ENCODE data around the gene SURF6. TPM values are rescaled to one million over a fixed set of nuclear protein-coding genes. Genes with fewer than 3 reads are reported as not detected.

The SURF6 gene
- total and polyA plus RNA-seq, 2 of the 8 experiments (the other 6 are each of a cell fraction or from before 2014, with no cell fraction given), result 6.1 to 23.7 TPM

GRCh38 chr9:133321411-133321935 is 14.5 kb downstream of the SURF6 start:
- Histone ChIP-seq H2BK15ac (ENCODE audit: low read length) (no peak overlapping the region), H2AFZ (ENCODE audit: low read length) (no peak overlapping the region), H4K8ac (ENCODE audit: extremely low read depth, insufficient read depth, low read length) (no peak overlapping the region), H3K79me1 (ENCODE audit: low read depth, low read length) (no peaks in the 10 kb centered on the region), H3K27ac (ENCODE audit: low read depth, low read length) (no peak overlapping the region), H4K20me1 (replicated peaks in 1 of 2; ENCODE audit: control insufficient read depth in 1 of 2, insufficient read depth in 2 of 2, low read length in 2 of 2) (no peaks in the 10 kb centered on the region), H3K4me1 (replicated peaks in 1 of 4; ENCODE audit: control insufficient read depth in 3 of 4, insufficient read depth in 4 of 4, low read length in 3 of 4) (no peaks in the 10 kb centered on the region), H3K4ac (replicated peaks; ENCODE audit: insufficient read length, low read depth, low read length) (no peak overlapping the region), H2BK12ac (ENCODE audit: low read depth, low read length) (no peak overlapping the region), H4K5ac (ENCODE audit: insufficient read length, low read depth, low read length) (no peak overlapping the region), H3K56ac (replicated peaks; ENCODE audit: insufficient read length, low read depth, low read length) (no peak overlapping the region), H2AK5ac (ENCODE audit: low read depth, low read length) (no peak overlapping the region), H2BK5ac (ENCODE audit: low read depth, low read length) (no peak overlapping the region), H3K18ac (ENCODE audit: extremely low read depth, low read length) (no peak overlapping the region), H3K23ac (ENCODE audit: insufficient read length) (no peak overlapping the region), H2BK20ac (ENCODE audit: low read length) (no peak overlapping the region), H3K79me2 (ENCODE audit: control insufficient read depth in 1 of 2, insufficient read depth in 2 of 2, low read length in 2 of 2) (no peaks in the 10 kb centered on the region), H3K27me3 (replicated peaks in 1 of 4; ENCODE audit: control insufficient read depth in 3 of 4, extremely low read depth in 1 of 4, insufficient read depth in 3 of 4, low read length in 3 of 4) (no peaks in the 10 kb centered on the region), H4K91ac (replicated peaks; ENCODE audit: insufficient read length, low read length) (no peak overlapping the region), H3K14ac (ENCODE audit: insufficient read length) (no peak overlapping the region), H3K23me2 (ENCODE audit: low read depth, low read length) (no peaks in the 10 kb centered on the region), H3K36me3 (ENCODE audit: control insufficient read depth in 2 of 4, insufficient read depth in 4 of 4, low read length in 3 of 4) (no peaks in the 10 kb centered on the region), H3K9ac (replicated peaks in 1 of 4; ENCODE audit: extremely low read depth in 1 of 4, low read depth in 3 of 4, low read length in 3 of 4) (no peak overlapping the region), H3K4me2 (ENCODE audit: insufficient read depth in 1 of 2, low read depth in 2 of 2, low read length in 2 of 2) (no peak overlapping the region), H3K9me3 (ENCODE audit: insufficient read depth in 2 of 2, low read depth in 1 of 2, low read length in 1 of 2) (peaks cover 10 to 16% of the 10 kb centered on the region in 2 experiments), H2BK120ac (replicated peaks; ENCODE audit: low read depth, low read length) (no peak overlapping the region), H3K4me3 (ENCODE audit: extremely low read depth in 1 of 4, insufficient read depth in 2 of 4, low read depth in 3 of 4, low read length in 4 of 4) (no peak overlapping the region)
- DNase-seq (ENCODE audit: low read depth in 1 of 2, low spot score in 2 of 2), result no peak
- ChIA-PET POLR2A (ENCODE audit: partially characterized antibody) (no interaction called here), CTCF (ENCODE audit: partially characterized antibody) (interaction anchor here (1.3 to 2.5 kb wide), 2 partner anchors 114 to 135 kb away, joined by 3 to 16 read pairs; no protein-coding TSS in a partner anchor)
- FAIRE-seq, result no peak
- 87% methylated on average over 12 of the region's 13 CpGs; no CpG with 5 or more reads in 1 of the 2 experiments for WGBS, 2 experiments (ENCODE audit: extremely low coverage in 1 of 2, insufficient coverage in 1 of 2, insufficient read length in 1 of 2, insufficient replicate concordance in 2 of 2, low coverage in 1 of 2, low lambda C conversion rate in 2 of 2, missing lambda C conversion rate in 1 of 2)
- no peak for TF ChIP-seq SUZ12 (IDR thresholded peaks at IDR 0.05; ENCODE audit: low read length)
- no peak for TF ChIP-seq BRCA1 (IDR thresholded peaks at IDR 0.05; ENCODE audit: low read depth, low read length)
- TF ChIP-seq TCF12 (IDR thresholded peaks at IDR 0.05; ENCODE audit: low read depth, low read length), result no peak
- TF ChIP-seq KDM4A (IDR thresholded peaks at IDR 0.05; ENCODE audit: low read depth, low read length, severe bottlenecking), result no peak
- TF ChIP-seq CEBPB (IDR thresholded peaks at IDR 0.05; ENCODE audit: low read depth, low read length), result no peak
- no peak for TF ChIP-seq SRF (IDR thresholded peaks at IDR 0.05; ENCODE audit: low read depth, low read length)
- no peak for TF ChIP-seq HDAC6 (IDR thresholded peaks at IDR 0.05; ENCODE audit: low read depth, low read length)
- TF ChIP-seq EP300 (IDR thresholded peaks at IDR 0.05; ENCODE audit: borderline replicate concordance in 1 of 2, low read depth in 2 of 2, low read length in 2 of 2), result no peak
- TF ChIP-seq CTBP2 (IDR thresholded peaks at IDR 0.05; ENCODE audit: borderline replicate concordance, insufficient read depth, insufficient read length, low read length), result no peak
- TF ChIP-seq POLR2AphosphoS5 (IDR thresholded peaks at IDR 0.05; ENCODE audit: low read depth, low read length), result no peak
- TF ChIP-seq NRF1 (IDR thresholded peaks at IDR 0.05; ENCODE audit: low read depth, low read length), result no peak
- TF ChIP-seq CTCF (IDR thresholded peaks at IDR 0.05; ENCODE audit: control extremely low read depth in 1 of 3, insufficient read depth in 1 of 3, low read depth in 1 of 3, low read length in 3 of 3), result no peak
